ENCODE measurements around the gene OASL.

The OASL gene

DNA sequence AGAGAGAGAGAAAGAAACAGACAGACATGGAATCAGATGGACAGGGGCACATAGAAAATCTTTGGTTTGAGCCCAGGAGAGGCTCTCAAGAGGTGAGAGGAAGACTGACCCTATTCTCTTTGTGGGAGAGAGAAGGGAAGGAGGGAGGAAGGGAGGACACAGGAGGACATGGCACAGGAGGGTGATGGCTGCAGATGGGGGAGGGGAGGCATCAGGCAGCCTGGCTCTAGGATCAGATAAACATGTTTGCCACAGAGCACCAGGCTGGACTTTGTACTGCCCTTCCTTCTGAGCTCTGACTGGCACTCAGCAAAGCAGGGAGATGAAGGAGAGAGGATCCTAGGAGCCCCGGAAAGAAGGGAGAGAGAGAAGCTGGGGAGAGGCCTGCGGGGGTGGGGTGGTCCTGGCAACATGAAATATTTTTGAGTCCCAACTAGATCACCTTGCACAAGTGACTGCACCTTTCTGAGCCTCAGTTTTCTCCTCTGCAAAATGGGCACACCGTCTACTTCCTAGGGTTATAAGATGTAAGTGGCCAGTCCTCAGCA lies 54.6 kb downstream of the OASL start:
- no peaks in the 10 kb centered on the region for H3K36me3 ChIP-seq (ENCODE audit: insufficient read depth, low read length)
- 0 out of 2 replicates have a peak, but pooled peaks cover 5% of the 10 kb centered on the region for H3K4me1 ChIP-seq (ENCODE audit: insufficient read depth, low read length)
- WGBS, result 88% methylated on average over 3 of the region's 3 CpGs
- H3K4me3 ChIP-seq (ENCODE audit: low read length), result no peak overlapping the region
- H3K9ac ChIP-seq (ENCODE audit: low read depth, low read length), result no peak overlapping the region
- H3K9me3 ChIP-seq (ENCODE audit: insufficient read depth, low read depth, low read length), result no peaks in the 10 kb centered on the region
- H3K27ac ChIP-seq (ENCODE audit: low read depth, low read length), result no peak overlapping the region
- H3K27me3 ChIP-seq (ENCODE audit: insufficient read depth, low read length), result no peaks in the 10 kb centered on the region

DNA sequence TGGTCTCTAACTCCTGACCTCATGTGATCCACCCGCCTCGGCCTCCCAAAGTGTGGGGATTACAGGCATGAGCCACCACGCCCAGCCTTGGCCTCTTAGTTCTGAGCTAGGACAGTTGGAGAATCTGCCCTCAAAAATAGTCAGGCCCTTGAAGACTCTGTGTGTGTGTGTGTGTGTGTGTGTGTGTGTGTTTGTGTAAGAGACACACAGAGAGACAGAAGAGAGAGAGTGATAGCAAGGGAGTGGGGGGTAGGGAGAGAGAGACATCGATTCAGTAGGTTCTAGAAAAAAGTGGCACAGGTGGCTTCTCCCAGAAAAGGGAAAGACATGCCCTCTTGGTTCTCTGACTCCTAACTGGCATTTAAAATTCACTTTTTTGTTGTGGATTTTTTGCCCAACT lies 55.3 kb downstream of the OASL start:
- Histone ChIP-seq H3K4me1 (ENCODE audit: insufficient read depth, low read length) (0 out of 2 replicates have a peak, but pooled peaks cover 5% of the 10 kb centered on the region), H3K27ac (ENCODE audit: low read depth, low read length) (no peak overlapping the region), H3K9ac (ENCODE audit: low read depth, low read length) (no peak overlapping the region), H3K4me3 (ENCODE audit: low read length) (no peak overlapping the region), H3K9me3 (ENCODE audit: insufficient read depth, low read depth, low read length) (no peaks in the 10 kb centered on the region), H3K36me3 (ENCODE audit: insufficient read depth, low read length) (no peaks in the 10 kb centered on the region), H3K27me3 (ENCODE audit: insufficient read depth, low read length) (no peaks in the 10 kb centered on the region)
- 96% methylated on average over 4 of the region's 4 CpGs for WGBS

- no peaks in the 10 kb centered on the region for H3K27me3 ChIP-seq (ENCODE audit: insufficient read depth, low read length)
- H3K4me3 ChIP-seq (ENCODE audit: low read length), result no peak overlapping the region
- H3K9ac ChIP-seq (ENCODE audit: low read depth, low read length), result no peak overlapping the region
- H3K27ac ChIP-seq (ENCODE audit: low read depth, low read length), result no peak overlapping the region
- no peaks in the 10 kb centered on the region for H3K9me3 ChIP-seq (ENCODE audit: insufficient read depth, low read depth, low read length)
- no peaks in the 10 kb centered on the region for H3K36me3 ChIP-seq (ENCODE audit: insufficient read depth, low read length)
- H3K4me1 ChIP-seq (ENCODE audit: insufficient read depth, low read length), result 0 out of 2 replicates have a peak, but pooled peaks cover 5% of the 10 kb centered on the region
- 86% methylated on average over 7 of the region's 7 CpGs for WGBS
These were observed 56.4 kb downstream of the OASL start for GRCh38 chr12:120982659-120983058.

DNA sequence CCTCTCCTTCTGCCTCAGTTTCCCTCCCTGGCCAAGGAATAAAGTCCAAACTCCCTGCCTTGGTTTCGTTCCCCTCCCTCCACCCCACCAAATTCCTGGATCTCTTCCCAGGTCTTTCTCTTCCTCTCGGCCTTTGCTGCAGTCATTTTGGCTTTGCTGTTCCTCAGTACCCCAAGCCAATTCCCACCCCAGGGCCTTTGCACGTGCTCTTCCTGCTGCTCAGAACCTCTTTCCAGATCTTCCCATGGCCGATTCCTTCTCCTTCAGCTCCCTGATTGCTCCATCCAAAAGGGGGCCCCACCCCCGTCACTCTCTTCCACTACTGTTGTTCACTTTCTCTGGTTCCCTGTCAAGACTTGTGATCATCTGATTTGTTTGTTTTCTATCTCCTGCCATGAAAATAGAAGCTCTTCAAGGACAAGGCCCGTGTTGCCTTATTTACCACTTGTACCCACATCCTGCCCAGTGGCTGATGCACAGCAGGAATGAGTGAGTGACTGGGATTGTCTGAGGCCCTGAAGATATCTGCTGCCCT lies 57.6 kb downstream of the OASL start:
- no peaks in the 10 kb centered on the region for H3K36me3 ChIP-seq (ENCODE audit: insufficient read depth, low read length)
- H3K4me3 ChIP-seq (ENCODE audit: low read length), result no peak overlapping the region
- no peaks in the 10 kb centered on the region for H3K27me3 ChIP-seq (ENCODE audit: insufficient read depth, low read length)
- H3K9ac ChIP-seq (ENCODE audit: low read depth, low read length), result no peak overlapping the region
- no peak overlapping the region for H3K27ac ChIP-seq (ENCODE audit: low read depth, low read length)
- 89% methylated on average over 6 of the region's 6 CpGs for WGBS
- H3K4me1 ChIP-seq (ENCODE audit: insufficient read depth, low read length), result 0 out of 2 replicates have a peak, but pooled peaks cover 5% of the 10 kb centered on the region
- H3K9me3 ChIP-seq (ENCODE audit: insufficient read depth, low read depth, low read length), result no peaks in the 10 kb centered on the region

- no peak overlapping the region for H3K27ac ChIP-seq (ENCODE audit: low read depth, low read length)
- H3K9ac ChIP-seq (ENCODE audit: low read depth, low read length), result no peak overlapping the region
- no peaks in the 10 kb centered on the region for H3K36me3 ChIP-seq (ENCODE audit: insufficient read depth, low read length)
- H3K27me3 ChIP-seq (ENCODE audit: insufficient read depth, low read length), result no peaks in the 10 kb centered on the region
- no peak overlapping the region for H3K4me3 ChIP-seq (ENCODE audit: low read length)
- 0 out of 2 replicates have a peak, but pooled peaks cover 5% of the 10 kb centered on the region for H3K4me1 ChIP-seq (ENCODE audit: insufficient read depth, low read length)
- WGBS, result 82% methylated on average over 11 of the region's 13 CpGs
- H3K9me3 ChIP-seq (ENCODE audit: insufficient read depth, low read depth, low read length), result no peaks in the 10 kb centered on the region
These were observed 58.2 kb downstream of the OASL start for GRCh38 chr12:120980800-120981368.

- no peaks in the 10 kb centered on the region for H3K27me3 ChIP-seq (ENCODE audit: insufficient read depth, low read length)
- H3K36me3 ChIP-seq (ENCODE audit: insufficient read depth, low read length), result no peaks in the 10 kb centered on the region
- no peak overlapping the region for H3K4me3 ChIP-seq (ENCODE audit: low read length)
- 80% methylated on average over 11 of the region's 11 CpGs for WGBS
- 0 out of 2 replicates have a peak, but pooled peaks cover 5% of the 10 kb centered on the region for H3K4me1 ChIP-seq (ENCODE audit: insufficient read depth, low read length)
- H3K27ac ChIP-seq (ENCODE audit: low read depth, low read length), result no peak overlapping the region
- no peak overlapping the region for H3K9ac ChIP-seq (ENCODE audit: low read depth, low read length)
- H3K9me3 ChIP-seq (ENCODE audit: insufficient read depth, low read depth, low read length), result no peaks in the 10 kb centered on the region
These were observed 59.0 kb downstream of the OASL start for GRCh38 chr12:120979862-120980696.

DNA sequence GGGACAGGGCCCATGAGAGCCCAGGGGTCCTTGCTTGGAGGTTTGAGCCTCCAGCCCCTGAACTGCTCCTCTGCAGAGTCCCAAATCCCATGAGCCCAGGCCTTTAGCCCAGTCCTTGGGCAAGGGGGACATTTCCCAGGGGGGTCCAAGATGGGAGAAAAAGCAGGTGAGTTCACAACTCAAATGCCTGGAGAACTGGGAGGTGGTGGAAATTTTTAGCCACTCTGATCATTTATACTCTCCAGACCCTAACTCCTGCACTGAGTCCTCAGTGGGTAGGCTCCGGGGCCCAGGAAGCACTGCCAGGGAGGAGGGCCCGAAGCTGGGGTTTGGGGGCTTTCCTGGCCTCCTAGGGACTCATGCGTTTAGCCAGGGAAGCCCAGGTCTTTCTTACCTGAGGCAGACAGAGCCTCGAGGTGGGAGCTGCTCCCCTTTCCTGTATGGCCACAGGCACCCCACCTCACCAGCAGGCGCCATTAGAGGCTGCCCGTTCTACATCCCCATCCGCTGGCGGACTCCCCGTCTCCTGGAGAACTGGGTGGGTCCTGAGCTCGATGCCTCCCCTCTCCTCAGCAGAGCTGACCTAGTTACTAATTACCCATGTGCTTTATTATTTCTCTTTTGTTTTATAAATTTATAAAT lies 59.7 kb downstream of the OASL start:
- 90% methylated on average over 10 of the region's 10 CpGs for WGBS
- Histone ChIP-seq H3K27ac (ENCODE audit: low read depth, low read length) (no peak overlapping the region), H3K27me3 (ENCODE audit: insufficient read depth, low read length) (no peaks in the 10 kb centered on the region), H3K9ac (ENCODE audit: low read depth, low read length) (no peak overlapping the region), H3K4me3 (ENCODE audit: low read length) (no peak overlapping the region), H3K9me3 (ENCODE audit: insufficient read depth, low read depth, low read length) (no peaks in the 10 kb centered on the region), H3K4me1 (ENCODE audit: insufficient read depth, low read length) (0 out of 2 replicates have a peak, but pooled peaks cover 5% of the 10 kb centered on the region), H3K36me3 (ENCODE audit: insufficient read depth, low read length) (no peaks in the 10 kb centered on the region)

- no peak within 1 kb of the TSS for H3K4me3 ChIP-seq (ENCODE audit: low read length)
- 92% methylated on average over 40 of the region's 40 CpGs for WGBS
- H3K27me3 ChIP-seq (ENCODE audit: insufficient read depth, low read length), result no peaks in the 10 kb centered on the region
These were observed 60.5 kb downstream of the OASL start, which contains the start of gene HNF1A for GRCh38 chr12:120978296-120979219. Gene HNF1A, plus strand, starts transcription at chr12:120978543. Its CDS starts 226 bp downstream, at chr12:120978769.

GRCh38 chr12:120977531-120978295 lies 61.3 kb downstream of the OASL start:
- H3K4me1 ChIP-seq (ENCODE audit: insufficient read depth, low read length), result no peaks in the 10 kb centered on the region
- H3K27me3 ChIP-seq (ENCODE audit: insufficient read depth, low read length), result no peaks in the 10 kb centered on the region
- H3K27ac ChIP-seq (ENCODE audit: low read depth, low read length), result no peak overlapping the region
- no peak overlapping the region for H3K9ac ChIP-seq (ENCODE audit: low read depth, low read length)
- 93% methylated on average over 14 of the region's 14 CpGs for WGBS
- no peaks in the 10 kb centered on the region for H3K36me3 ChIP-seq (ENCODE audit: insufficient read depth, low read length)
- H3K9me3 ChIP-seq (ENCODE audit: insufficient read depth, low read depth, low read length), result no peaks in the 10 kb centered on the region
- H3K4me3 ChIP-seq (ENCODE audit: low read length), result no peak overlapping the region

More at GRCh38 chr12:120978296-120979219, 60.5 kb downstream of the OASL start, which contains the start of gene HNF1A:
- Histone ChIP-seq H3K9ac (ENCODE audit: low read depth, low read length) (no peak within 1 kb of the TSS), H3K36me3 (ENCODE audit: insufficient read depth, low read length) (no peaks in the 10 kb centered on the region), H3K4me1 (ENCODE audit: insufficient read depth, low read length) (no peaks in the 10 kb centered on the region), H3K27ac (ENCODE audit: low read depth, low read length) (no peak within 1 kb of the TSS), H3K9me3 (ENCODE audit: insufficient read depth, low read depth, low read length) (no peaks in the 10 kb centered on the region)

Data from HUES64 (cell line).